HG03558 (cell line): Measurements from ENCODE around the gene MST1.

Source experiments
- ATAC-seq: cut with Tn5 transposase; IDR thresholded peaks from one replicate; pipeline ENCODE4 v1.9.1; 2021; ENCODE audit warnings: moderate number of reproducible peaks; ENCODE audit not compliant: unreplicated experiment; ENCODE audit errors: extremely low read depth

Gene MST1

DNA sequence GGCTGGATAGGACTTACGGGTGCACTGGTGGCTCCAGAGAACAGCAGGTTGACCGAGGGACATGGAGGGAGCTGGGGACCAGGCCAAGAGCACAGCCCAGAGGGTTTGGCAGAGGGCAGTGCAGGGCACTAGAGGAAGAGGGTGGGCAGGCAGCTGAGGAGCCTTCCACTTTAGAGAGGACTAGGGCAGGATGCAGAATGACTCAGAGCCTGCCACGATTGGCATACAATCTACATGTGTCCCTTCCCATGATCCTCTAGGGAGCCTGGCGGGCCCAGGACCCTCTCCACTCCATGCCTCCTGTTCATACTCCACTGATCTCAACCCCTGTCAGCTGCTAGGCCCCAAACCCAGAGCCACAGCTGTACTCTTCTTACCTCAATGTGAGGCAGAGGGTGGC is 29.5 kb downstream of the MST1 start:
- no peak for ATAC-seq

DNA sequence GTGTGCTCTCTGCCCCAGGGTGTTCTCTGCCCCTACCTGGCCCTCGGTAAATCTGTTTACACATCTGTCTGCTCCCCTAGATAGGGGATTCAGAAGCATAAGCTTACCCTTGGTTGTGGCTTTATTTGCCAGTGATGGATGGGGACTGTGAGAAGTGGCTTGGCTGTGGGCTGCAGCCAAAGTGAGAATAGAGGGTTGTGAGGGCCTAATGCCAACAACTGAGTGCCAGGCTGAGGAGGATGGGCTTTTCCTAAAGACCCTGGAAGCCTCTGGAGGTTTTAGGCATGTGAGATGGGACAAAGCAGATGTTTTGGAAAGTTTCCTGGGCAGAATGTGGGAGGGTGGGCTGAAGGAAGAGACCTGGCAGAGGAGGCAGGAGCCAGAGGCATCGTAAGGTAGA is 30.6 kb downstream of the MST1 start:
- no peak for ATAC-seq

GRCh38 chr3:49657208-49657915 is 31.9 kb downstream of the MST1 start:
- no peak for ATAC-seq

- ATAC-seq: no peak
These were observed 32.6 kb downstream of the MST1 start for GRCh38 chr3:49656541-49657112.

DNA sequence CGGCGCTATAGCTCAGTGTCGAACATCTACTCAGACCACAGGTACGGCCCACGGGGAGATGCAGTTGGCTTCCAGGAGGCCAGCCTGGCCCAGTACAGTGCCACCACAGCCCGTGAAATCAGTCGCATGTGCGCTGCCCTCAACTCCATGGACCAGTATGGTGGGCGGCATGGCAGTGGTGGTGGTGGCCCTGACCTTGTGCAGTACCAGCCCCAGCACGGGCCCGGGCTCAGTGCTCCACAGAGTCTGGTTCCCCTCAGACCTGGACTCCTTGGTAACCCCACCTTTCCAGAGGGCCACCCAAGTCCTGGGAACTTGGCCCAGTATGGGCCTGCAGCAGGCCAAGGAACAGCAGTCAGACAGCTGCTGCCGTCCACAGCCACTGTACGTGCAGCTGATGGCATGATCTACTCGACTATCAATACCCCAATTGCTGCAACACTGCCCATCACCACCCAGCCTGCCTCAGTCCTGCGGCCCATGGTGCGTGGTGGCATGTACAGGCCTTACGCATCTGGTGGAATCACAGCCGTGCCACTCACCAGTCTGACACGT is 33.5 kb downstream of the MST1 start:
- ATAC-seq: no peak

DNA sequence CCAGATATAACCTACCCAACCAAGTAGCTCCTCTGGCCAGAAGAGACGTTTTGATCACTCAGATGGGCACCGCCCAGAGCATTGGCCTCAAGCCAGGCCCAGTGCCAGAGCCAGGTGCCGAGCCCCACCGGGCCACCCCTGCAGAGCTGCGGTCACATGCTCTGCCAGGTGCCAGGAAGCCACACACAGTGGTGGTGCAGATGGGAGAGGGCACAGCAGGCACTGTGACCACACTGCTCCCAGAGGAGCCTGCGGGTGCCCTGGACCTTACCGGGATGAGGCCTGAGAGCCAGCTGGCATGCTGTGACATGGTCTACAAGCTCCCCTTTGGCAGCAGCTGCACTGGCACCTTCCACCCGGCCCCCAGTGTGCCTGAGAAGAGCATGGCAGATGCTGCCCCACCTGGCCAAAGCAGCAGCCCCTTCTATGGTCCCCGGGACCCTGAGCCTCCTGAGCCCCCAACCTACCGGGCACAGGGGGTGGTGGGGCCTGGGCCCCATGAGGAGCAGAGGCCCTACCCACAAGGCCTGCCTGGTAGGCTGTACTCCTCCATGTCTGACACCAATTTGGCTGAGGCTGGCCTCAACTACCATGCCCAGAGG is 34.2 kb downstream of the MST1 start:
- ATAC-seq: no peak

GRCh38 chr3:49654176-49654825 is 35.0 kb downstream of the MST1 start:
- no peak for ATAC-seq

DNA sequence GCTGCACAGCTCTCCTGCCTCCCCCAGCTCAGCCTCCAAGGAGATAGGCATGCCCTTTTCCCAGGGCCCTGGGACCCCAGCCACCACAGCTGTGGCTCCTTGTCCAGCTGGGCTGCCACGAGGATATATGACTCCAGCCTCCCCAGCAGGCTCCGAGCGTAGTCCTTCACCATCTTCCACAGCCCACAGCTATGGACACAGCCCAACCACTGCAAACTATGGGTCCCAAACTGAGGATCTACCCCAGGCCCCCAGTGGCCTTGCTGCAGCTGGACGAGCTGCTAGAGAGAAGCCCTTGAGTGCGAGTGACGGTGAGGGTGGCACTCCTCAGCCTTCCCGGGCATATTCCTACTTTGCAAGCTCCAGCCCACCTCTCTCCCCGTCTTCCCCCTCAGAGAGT is 35.7 kb downstream of the MST1 start:
- no peak for ATAC-seq

DNA sequence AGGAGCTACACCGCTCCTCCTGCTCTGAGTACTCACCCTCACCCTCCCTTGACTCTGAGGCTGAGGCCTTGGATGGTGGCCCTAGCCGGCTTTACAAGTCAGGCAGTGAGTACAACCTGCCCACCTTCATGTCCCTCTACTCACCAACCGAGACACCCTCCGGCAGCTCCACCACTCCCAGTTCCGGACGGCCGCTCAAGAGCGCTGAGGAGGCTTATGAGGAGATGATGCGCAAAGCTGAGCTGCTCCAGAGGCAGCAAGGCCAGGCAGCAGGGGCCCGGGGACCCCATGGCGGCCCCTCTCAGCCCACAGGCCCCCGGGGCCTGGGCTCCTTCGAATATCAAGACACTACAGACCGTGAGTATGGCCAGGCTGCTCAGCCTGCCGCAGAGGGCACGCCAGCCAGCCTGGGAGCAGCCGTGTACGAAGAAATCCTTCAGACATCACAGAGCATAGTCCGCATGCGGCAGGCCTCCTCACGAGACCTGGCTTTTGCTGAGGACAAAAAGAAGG is 36.3 kb downstream of the MST1 start:
- no peak for ATAC-seq

- ATAC-seq: no peak
These were observed 36.9 kb downstream of the MST1 start for GRCh38 chr3:49652218-49652902.

- no peak for ATAC-seq
These were observed 38.6 kb downstream of the MST1 start for GRCh38 chr3:49650637-49651036.

GRCh38 chr3:49650177-49650576 is 39.1 kb downstream of the MST1 start:
- no peak for ATAC-seq

DNA sequence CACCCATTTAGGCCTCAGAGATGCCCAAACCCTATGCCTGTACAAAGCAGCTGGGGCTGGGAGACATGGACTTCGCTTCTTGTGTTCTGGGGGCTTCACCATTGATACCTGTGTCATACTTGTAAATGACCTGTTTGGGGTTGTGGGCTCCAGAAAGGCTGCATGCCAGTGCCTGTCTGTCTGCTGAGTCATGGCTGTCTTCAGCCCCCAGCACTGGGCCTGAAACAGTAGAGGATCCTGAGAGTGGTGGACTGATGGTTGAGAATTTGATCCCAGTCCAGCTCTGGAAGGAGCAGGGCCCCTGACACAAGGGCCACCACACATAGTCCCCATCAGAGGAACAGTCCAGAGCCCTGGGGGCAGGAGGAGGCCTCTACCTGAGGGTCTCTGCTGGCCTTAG is 39.7 kb downstream of the MST1 start:
- ATAC-seq: no peak

DNA sequence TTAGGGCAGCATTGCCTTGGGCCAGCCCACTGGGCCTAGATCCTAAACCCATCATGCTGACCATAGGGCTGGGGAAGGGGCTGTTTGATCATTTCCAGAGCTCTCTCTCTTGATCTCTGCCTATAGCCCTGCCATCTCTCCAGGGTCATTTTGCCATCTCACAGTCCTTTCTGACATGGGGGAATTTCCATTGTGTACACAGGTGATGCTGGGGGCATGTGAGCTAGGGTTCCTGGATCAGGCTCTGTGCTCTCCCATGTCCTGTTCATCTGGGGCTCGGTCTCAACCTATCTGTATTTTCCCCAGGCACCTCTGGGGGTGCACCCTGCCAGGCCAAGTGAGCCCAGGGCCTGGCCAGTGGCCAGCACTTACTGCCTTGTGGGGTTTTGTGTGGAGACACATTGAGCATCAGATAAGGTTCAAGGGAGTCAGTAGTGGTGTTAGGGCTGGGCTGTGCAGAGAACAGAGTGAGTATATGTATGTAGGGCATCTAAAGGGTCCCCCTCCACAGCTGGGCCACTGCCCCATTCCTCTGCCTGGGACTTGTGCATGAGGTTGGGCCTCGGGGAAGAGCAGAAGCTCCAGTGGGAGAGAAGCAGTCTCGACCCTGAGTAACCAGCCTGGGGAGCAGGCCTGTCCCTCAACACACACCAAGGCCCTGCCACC is 40.8 kb downstream of the MST1 start:
- ATAC-seq: no peak

DNA sequence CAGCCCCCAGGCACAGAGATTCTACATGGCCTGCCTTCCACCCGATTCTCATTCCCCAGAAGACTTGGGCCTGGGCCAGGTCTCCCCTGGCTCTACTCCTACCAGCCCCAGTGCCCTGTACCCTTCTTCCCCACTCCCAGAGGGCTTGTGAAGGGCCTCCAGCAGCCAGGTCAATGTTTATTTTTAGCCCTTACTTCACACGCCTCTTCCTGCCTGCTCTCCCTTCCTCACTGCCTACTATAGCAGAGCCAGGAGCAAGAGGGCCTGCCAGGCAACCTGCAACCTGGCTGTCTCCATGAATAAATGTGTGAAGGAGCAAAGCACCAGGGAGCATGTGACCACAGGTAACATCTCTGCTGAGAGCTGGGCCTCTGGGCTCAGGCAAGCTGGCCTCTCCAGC is 41.5 kb downstream of the MST1 start:
- no peak for ATAC-seq

- no peak for ATAC-seq
These were observed 43.0 kb downstream of the MST1 start for GRCh38 chr3:49646236-49646635.

DNA sequence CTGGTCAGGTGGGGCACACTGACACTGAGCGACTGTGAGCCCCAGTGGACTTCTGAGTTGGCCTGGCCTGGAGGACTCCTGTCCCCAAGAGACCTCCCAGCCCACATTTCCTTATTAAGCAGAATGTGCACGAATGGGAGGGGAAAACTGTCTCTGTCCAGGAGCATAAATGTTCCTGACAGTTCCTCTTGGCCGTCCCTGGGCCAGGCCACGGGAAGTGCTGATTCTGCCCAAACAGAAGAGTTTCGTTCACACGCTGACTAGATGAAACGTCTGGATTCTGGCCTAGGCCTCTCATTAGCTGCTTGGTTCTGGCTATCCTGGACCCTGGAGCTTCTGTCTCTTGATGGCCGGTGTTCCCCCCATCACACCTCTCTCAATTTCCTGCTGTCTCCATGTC is 44.6 kb downstream of the MST1 start:
- no peak for ATAC-seq

- ATAC-seq: no peak
These were observed 46.5 kb downstream of the MST1 start for GRCh38 chr3:49642708-49643145.

GRCh38 chr3:49641921-49642707 is 47.2 kb downstream of the MST1 start:
- ATAC-seq: no peak
